ENCODE results near the gene SLC18B1.

SLC18B1 gene

DNA sequence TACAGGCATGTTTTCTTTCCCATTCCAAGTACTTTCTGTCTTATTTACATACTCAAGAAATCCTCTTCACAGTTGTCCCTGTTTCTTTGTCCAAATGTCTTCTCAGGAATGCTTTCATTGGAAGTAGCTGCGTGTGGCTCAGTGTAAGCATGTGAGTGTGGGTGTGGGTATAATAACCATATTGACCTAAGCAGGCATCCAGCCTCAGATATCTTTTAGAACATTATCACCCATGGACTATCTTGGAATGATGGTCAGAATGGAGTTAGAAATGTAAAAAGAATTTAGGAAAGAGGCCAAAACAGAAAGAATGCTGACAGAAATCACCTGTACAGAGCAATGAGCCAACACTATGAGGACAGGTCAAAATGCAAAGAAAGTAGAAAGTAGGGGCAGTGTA is 57.2 kb downstream of the SLC18B1 start:
- no peak for DNase-seq

DNA sequence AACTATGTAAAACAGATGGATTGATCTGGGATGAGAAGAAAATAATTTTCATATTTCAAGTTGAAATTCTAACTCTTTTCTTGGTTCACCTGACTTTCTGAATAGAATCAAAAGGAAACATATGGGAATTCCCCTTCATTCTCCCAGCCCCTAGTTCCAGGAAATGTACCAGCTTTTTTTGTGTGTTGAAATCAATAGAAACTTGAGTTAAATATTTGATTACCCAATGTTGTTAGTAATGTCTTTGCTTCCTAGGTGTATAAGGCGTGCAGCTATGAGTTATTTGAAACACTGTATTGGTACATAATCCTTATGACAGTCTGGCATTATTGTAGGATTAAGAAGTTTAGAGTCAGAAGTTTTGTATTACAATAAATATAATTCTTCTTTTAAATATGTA is 62.2 kb downstream of the SLC18B1 start:
- no peak for DNase-seq

DNA sequence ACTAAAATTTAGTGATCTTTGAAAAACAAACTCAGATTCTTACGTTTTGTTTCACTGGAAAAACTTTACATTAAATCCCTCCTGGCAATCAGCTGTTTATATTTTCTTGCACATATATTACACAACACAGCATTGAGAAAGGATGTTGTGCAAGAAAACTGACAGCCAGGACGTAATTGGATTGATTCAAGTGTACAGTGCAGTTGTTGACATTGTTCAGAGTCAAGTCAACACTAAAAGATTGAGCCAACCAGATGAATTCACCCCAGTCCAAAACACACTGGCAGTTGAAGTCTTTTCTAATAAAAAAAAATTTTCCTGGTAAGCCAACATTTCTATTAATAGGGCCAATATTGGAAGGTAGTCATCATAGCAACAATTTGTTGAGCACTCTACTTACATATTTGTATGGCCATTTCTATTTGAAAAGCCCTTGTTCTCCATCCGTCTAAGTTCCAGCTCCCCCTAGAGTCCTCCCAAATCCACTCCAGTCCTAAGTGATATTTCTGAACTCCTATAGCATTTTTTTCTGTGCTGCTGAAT is 63.7 kb downstream of the SLC18B1 start:
- peak; percentile 22 to 36 for DNase-seq

DNA sequence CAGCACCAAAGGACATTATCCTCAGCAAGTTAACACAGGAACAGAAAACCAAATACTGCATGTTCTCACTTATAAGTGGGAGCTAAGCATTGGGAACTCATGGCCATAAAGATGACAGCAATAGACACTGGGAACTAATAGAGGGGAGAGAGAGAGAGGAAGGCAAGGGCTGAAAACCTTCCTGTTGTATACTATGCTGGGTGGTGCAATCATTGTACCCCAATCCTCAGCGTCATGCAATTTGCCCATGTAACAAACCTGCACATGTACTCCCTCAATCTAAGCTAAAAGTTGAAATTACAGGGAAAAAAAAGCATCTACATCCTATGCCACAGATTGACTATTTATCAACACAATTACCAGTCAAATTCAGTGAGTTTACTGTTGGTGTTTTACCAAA is 64.6 kb downstream of the SLC18B1 start:
- peak in 1 of 2 experiments; percentile 9 for DNase-seq

DNA sequence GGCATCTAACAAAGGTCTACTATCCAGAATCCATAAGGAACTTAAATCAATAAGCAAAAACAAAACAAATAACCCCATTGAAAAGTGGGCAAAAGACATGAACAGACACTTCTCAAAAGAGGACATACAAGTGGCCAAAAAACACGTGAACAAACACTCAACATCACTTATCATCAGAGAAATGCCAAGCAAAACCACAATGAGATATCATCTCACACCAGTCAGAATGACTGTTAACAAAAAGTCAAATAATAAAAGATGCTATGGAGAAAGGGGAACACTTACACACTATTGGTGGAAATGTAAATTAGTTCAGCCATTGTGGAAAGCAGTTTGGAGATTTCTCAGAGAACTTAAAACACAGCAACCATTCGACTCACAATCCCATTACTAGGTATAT is 65.2 kb downstream of the SLC18B1 start:
- DNase-seq: no peak

DNA sequence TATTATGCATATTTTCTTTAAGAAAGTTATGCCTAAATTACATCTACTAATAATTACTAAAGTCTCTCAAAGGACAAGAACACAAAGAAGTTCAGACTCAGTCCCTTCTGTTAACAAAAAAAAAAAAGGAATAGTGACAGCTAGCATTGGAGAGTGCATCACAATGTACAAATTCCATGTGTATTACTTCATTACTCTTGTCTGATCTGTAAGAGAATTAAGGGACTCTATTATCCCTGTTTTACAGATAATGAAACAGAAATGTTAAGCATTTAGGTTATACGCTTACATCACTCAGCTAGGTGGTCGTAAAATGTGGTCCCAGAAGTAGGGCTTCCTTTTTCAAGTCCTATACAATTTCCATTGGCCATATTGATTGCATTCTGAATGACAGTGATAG is 67.4 kb downstream of the SLC18B1 start:
- no peak for DNase-seq

DNA sequence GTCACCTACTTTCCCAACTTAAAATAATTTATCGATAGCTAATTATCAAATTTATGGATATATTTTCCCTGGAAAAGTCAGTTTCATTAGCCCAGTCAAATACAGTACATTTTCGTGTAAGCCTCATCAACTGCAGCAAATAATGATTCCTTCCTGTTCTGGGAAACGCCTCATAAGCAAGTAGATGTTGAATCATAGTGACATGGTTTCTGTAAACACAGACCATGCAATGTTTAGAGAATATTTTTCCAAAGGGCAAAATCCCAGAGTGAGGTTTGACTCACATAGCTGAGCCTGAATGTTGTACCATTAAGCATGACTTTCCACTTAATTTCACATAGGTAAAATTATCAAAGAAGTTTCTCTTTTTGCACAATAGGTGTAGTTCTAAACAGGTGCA is 67.9 kb downstream of the SLC18B1 start:
- no peak for DNase-seq

DNA sequence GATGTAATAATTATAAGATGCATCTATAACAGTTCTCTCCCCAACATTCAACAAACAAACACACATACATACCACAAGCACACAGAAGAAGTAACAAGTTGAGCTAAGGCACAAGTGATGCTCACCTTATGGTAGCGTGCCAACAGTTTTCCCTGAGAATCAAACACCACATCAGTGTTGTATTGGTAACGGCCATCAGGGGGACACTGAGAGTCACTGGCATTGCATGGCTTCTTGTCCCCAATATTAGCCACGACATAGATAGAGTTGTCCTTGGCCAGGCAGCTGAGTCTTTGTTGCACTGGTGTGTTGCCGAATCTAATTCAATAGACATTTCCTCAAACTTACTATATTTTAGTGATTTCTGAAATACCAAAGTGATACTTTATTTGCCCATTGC is 69.8 kb downstream of the SLC18B1 start:
- no peak for DNase-seq

DNA sequence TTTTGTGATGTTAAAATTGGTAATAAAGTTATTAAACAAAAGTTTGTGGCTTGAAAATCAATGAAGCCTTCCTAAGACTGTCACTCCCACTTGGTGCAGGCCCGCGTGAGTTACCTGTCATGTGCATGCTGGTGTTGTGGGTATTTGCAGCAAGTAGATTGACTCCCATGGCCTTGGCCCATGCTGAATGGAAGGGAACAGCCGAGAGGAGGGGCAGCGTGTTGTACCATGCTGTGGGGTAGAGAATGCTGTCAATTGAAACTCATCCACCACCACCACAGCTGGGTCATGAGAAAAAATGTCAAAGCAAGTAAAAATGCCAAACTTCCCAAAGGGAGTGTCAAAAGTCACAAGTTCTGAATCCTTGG is 71.8 kb downstream of the SLC18B1 start:
- DNase-seq: no peak

DNA sequence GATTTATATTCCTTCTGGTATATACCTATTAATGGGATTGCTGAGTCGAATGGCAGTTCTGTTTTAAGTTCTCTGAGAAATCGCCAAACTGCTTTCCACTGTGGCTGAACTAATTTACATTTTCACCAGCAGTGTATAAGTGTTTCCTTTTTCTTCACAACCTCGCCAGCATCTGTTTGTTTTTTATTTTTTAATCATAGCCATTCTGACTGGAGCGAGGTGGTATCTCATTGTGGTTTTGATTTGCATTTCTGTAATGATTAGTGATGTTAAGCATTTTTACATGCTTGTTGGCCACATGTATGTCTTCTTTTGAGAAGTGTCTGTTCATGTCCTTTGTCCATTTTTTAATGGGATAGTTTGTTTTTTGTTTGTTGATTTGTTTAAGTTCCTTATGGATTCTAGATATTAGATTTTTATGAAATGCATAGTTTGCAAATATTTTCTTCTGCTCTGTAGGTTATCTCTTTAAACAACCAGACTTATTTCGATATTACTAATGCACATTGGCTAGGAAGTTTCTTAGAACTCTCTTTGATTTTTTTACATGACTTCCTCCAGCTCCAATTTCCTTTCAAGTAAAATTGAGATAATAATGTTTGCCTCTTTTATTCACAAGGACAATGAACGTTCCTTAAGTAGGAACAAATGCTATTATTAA is 72.4 kb downstream of the SLC18B1 start:
- no peak for DNase-seq

DNA sequence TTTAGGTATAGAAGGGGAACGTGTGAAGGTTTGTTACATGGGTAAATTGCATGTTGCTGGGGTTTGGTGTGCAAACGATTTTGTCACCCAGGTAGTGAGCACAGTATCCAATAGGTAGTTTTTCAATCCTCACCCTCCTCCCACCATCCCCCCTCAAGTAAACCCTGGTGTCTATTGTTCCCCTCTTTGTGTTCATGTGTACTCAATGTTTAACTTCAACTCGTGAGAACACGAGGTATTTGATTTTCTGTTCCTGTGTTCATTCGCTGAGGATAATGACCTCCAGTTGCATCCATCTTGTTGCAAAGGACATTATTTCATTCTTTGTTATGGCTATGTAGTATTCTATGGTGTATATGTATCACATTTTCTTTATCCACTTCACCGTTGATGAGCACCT is 73.0 kb downstream of the SLC18B1 start:
- no peak for DNase-seq

DNA sequence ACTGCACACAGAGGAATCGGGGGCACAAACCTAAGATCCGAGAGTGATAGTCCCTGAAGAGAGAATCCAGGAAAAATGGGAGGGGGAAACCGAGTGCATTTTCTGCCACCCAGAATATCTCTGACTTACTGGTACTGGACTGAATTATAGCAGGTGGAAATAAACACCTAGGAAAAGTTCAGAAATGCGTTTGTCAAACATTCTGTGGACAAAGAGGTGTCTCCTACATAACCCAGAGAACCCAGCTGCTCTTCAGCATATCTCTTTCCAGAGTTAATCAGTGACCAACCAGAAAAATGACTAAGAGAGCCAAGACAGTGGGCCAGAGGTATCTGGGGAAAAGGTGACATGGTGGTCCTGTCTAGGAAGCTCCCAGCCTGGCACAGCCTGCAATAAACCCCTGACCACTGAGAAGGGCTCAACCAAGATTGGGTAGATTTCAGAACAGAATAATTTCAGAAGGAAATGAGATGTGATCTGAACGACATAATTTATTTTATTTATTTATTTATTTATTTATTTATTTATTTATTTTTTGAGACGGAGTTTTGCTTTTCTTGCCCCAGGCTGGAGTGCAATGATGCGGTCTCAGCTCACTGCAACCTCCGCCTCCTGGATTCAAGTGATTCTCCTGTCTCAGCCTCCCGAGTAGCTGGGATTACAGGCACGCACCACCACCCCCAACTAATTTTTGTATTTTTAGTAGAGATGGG is 78.5 kb downstream of the SLC18B1 start:
- no peak for DNase-seq

Data from AML-193 (cell line).